ENCODE results near the gene XRCC5.

DNA sequence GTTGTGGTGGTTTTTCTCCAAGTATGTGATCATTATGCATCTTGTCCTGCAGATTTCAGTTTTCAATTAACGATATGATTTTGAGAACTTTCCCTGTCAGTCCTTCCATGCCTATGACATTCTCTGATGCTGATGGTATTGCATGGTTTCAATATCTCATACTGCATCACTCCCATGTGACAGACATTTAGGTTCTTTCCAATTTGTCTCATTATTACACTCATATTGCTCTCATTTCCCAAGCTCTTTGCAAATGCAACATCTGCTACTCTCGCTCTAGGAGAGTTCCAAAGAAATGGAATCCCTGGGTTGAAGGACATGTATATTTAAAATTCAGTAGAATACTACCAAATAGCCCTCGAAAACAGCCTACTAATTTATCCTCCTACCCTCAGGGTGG is 137.6 kb downstream of the XRCC5 start:
- TF ChIP-seq, protein P1, sequence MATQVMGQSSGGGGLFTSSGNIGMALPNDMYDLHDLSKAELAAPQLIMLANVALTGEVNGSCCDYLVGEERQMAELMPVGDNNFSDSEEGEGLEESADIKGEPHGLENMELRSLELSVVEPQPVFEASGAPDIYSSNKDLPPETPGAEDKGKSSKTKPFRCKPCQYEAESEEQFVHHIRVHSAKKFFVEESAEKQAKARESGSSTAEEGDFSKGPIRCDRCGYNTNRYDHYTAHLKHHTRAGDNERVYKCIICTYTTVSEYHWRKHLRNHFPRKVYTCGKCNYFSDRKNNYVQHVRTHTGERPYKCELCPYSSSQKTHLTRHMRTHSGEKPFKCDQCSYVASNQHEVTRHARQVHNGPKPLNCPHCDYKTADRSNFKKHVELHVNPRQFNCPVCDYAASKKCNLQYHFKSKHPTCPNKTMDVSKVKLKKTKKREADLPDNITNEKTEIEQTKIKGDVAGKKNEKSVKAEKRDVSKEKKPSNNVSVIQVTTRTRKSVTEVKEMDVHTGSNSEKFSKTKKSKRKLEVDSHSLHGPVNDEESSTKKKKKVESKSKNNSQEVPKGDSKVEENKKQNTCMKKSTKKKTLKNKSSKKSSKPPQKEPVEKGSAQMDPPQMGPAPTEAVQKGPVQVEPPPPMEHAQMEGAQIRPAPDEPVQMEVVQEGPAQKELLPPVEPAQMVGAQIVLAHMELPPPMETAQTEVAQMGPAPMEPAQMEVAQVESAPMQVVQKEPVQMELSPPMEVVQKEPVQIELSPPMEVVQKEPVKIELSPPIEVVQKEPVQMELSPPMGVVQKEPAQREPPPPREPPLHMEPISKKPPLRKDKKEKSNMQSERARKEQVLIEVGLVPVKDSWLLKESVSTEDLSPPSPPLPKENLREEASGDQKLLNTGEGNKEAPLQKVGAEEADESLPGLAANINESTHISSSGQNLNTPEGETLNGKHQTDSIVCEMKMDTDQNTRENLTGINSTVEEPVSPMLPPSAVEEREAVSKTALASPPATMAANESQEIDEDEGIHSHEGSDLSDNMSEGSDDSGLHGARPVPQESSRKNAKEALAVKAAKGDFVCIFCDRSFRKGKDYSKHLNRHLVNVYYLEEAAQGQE (IDR thresholded peaks at IDR 0.05; ENCODE audit: insufficient read depth in 1 of 2, low read depth in 2 of 2, low read length in 2 of 2) = no peak
- no peak for TF ChIP-seq TAF1 (IDR thresholded peaks at IDR 0.05; ENCODE audit: borderline replicate concordance, insufficient read depth, low read length)
- no peak for TF ChIP-seq POLR2AphosphoS5 (IDR thresholded peaks at IDR 0.05; ENCODE audit: low read depth, low read length)
- TF ChIP-seq FOXP2 (optimal IDR thresholded peaks at IDR 0.05; ENCODE audit: borderline replicate concordance, extremely low read depth, extremely low read length, insufficient read depth) = no peak
- no peak for TF ChIP-seq SIN3A (IDR thresholded peaks at IDR 0.05; ENCODE audit: borderline replicate concordance, insufficient read depth, low read length)

All from PFSK-1 (cell line).